ENCODE data around the gene FBXO31.

DNA sequence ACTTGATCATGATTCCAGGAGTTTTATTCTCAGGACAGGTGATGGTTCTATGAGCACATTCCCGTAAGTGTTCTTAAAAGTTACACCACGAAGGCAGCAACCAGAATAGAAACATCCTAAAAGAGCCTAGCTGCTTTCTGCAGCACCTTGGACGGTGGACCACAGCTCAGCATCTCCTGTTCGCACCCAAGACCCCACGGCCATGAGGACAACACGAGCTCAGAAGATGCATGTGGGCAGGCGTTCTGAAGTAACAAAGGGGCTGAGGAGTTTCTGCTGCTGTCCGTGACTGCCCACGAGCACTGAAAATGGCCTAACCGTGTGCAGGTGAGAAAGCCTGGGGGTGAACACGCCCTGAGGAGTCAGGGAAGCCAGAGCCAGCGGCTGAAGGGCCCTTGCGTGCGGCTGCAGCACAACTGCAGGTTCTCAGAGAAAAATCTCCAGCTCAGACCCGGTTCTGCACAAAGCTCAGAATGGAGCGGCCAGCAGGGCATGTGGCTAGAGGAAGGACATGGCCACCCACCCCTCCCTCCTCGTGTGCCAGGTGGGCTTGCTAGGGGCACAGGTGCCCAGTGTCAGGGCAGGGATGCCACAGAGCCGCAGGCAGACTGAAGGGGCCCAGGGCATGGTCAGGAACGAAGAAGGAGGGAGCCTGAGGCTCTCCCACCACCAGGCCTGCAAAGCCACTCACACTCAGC, 55.6 kb downstream of the FBXO31 start:
- TF ChIP-seq, protein P1, sequence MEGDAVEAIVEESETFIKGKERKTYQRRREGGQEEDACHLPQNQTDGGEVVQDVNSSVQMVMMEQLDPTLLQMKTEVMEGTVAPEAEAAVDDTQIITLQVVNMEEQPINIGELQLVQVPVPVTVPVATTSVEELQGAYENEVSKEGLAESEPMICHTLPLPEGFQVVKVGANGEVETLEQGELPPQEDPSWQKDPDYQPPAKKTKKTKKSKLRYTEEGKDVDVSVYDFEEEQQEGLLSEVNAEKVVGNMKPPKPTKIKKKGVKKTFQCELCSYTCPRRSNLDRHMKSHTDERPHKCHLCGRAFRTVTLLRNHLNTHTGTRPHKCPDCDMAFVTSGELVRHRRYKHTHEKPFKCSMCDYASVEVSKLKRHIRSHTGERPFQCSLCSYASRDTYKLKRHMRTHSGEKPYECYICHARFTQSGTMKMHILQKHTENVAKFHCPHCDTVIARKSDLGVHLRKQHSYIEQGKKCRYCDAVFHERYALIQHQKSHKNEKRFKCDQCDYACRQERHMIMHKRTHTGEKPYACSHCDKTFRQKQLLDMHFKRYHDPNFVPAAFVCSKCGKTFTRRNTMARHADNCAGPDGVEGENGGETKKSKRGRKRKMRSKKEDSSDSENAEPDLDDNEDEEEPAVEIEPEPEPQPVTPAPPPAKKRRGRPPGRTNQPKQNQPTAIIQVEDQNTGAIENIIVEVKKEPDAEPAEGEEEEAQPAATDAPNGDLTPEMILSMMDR (IDR thresholded peaks at IDR 0.05 in 2 of 3, conservative IDR thresholded peaks at IDR 0.05 in 1 of 3; ENCODE audit: insufficient read depth in 2 of 3, low read depth in 1 of 3, low read length in 3 of 3), result no peak
- TF ChIP-seq CREB1 (IDR thresholded peaks at IDR 0.05) (no peak), CREB1 (CRISPR knock-in tag; IDR thresholded peaks at IDR 0.05) (no peak), KDM5B (IDR thresholded peaks at IDR 0.05; ENCODE audit: insufficient replicate concordance, low read depth, low read length) (no peak), YY1 (IDR thresholded peaks at IDR 0.05; ENCODE audit: borderline replicate concordance in 1 of 3, control insufficient read depth in 1 of 3, extremely low read depth in 1 of 3, insufficient read depth in 3 of 3, insufficient read length in 1 of 3, insufficient replicate concordance in 2 of 3, low read depth in 1 of 3, low read length in 2 of 3) (no peak), POLR2A (conservative IDR thresholded peaks at IDR 0.05) (no peak)

Data from K562 (cell line).